ENCODE results near the gene MMP1.

The MMP1 gene

DNA sequence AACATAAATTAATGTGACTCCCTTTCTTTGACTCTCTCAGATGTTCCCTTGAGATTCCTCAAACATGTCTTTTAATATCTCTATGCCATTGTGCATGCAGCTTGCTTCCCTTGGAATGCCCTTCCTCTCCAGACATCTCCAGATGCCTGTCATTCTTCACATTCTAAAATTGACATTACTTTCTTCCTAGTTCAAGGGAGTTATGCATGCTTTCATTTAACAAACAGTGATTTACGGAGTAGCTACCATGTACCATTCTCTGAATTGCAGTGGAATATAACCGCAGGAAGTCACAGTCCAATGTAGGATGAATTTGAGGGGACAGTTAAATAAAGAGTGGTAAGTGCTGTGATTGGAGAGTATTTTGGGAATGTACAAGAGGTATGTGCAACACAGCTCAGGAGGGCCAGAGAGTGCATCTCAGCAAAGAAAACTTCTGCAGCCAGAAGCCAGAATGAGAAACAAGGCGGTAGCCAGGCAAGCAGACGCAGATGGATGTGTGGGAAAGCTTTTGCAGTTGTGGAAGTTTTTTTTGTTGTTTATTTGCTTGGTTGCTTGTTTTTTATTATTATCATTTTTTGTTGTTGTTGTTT is 36.2 kb downstream of the MMP1 start:
- in situ Hi-C loops (cut with MboI; ENCODE audit: low sequenced_read_pairs) = no loop called here

DNA sequence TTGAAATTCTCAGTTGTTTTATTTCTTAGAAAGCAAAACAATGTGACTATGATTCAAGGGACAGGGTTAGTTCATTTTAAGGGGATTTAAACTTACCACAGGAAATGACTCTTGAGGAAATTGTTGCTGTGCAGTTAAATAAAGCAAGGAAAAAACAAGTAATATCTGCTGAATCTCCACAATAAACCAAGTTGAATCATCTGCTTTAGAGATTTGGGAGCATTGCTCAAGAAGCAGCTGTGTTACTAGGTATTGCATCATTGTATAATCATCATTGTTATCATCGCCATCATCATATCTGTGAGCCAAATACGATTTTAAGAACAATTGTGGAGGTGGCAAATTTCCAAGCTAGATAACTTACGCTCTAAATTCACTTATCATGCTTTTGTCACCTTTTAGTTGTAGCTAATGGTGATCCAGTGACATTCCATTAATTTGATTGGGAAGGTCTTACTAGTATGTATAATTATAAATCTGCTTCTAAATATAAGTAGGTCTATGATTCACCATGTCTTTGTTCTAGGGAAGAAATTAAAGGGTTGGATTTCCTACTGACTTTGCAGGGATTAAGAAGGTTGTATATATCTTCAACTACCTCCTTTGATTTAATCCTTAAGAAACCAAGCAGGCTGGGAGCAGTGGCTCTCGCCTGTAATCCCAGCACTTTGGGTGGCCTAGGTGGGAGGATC is 37.5 kb downstream of the MMP1 start:
- in situ Hi-C loops (cut with MboI; ENCODE audit: low sequenced_read_pairs) = no loop called here

DNA sequence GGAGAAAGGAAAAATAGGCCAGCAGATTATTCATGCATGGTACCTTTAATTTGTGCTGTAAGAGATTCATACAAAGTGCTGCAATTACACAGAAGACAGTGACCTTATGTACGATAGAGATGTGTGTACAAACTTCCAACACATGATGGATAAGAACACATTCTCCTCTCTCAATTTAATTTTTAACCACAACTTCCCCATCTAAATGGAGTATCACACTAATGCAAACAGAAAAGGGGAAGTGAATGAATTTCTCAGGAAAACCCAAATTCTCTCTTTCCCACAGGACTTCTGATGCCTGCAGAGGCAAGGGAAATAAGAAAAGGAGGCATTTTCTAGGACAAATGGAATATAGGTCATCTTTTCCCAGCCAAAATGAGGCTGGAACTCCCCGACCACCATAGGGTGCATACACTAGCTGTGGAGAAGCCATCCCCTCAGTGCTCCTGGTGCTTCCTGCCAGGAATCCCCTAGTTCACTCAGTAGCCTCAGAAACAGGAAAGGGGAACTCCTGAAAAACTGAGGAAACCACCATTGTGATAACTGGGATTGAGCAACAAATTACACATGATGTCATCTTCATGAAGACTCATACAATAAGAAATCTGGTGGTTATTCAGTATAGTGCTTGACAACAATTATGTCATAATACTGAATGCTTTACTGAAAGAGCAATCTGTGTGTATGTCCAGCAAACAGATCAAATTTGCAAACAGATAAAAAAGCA is 40.0 kb downstream of the MMP1 start:
- in situ Hi-C loops (cut with MboI; ENCODE audit: low sequenced_read_pairs) = no loop called here

DNA sequence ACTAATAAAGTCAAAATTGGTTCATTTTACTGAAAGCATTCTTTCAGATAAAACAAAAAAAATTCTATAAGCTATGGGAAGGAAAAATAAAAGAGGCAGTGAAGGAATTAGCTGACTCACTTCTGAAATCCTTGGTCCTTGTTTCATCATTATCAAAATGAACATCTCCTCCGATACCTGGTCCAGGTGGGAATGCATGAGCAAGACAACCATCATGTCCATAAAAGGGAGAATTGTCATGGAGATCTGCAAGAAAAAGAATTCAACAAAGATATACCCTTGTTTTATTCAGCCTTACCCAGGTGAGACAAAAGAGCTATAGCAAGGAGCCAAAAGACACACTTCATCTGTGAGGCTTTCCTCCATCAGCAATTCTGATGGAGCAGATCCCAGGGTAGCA is 44.7 kb downstream of the MMP1 start:
- in situ Hi-C loops (cut with MboI; ENCODE audit: low sequenced_read_pairs) = no loop called here

DNA sequence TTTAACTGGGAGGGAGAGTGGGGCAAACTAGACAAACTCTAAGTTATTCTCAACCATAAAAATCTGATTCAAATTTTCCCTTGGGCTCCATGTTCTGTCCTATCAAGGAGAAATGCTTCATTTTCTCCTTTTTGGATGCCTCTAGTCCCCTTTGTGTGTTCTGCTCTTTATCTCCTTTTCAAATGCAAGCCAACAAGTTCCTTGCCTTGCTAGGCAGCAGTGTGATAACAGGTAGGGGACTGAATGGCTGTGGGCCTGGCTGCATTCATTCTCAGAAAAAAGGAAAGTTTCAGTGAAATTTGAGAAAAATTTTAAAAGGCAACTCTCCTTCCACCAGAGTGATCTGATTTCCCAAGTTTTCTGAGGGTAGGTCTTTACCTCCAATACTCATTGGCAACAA is 46.3 kb downstream of the MMP1 start:
- in situ Hi-C loops (cut with MboI; ENCODE audit: low sequenced_read_pairs) = no loop called here

DNA sequence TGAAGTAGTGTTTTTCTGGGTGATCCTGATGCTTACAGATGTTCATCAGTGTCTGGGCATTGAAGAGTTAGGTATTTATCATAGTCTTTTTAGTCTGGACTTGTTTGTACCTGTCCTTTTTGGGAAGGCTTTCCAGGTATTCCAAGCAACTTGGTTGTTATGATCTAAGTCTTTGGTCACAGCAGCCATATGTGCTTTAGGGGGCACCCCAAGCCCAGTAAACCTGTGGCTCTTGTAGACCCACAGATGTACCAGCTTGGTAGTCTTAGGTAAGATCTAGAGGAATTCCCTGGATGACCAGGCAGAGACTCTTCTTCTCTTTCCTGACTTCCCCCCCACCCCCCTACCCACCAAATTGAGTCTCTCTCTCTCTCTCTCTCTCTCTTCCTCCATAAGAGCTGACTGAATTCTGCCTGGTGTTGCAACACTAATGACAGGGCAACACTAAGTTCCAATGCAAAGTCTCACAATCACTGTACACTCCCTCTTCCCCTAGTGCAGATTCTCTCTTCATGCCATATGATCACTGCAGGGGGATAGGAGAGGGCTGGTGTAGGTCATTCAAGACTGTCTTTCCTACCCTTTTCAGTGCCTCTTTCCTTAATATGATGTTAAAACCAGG is 48.7 kb downstream of the MMP1 start:
- in situ Hi-C loops (cut with MboI; ENCODE audit: low sequenced_read_pairs) = loop anchor here (25.0 kb wide), 1 partner anchor 188 kb away; no protein-coding TSS in a partner anchor

DNA sequence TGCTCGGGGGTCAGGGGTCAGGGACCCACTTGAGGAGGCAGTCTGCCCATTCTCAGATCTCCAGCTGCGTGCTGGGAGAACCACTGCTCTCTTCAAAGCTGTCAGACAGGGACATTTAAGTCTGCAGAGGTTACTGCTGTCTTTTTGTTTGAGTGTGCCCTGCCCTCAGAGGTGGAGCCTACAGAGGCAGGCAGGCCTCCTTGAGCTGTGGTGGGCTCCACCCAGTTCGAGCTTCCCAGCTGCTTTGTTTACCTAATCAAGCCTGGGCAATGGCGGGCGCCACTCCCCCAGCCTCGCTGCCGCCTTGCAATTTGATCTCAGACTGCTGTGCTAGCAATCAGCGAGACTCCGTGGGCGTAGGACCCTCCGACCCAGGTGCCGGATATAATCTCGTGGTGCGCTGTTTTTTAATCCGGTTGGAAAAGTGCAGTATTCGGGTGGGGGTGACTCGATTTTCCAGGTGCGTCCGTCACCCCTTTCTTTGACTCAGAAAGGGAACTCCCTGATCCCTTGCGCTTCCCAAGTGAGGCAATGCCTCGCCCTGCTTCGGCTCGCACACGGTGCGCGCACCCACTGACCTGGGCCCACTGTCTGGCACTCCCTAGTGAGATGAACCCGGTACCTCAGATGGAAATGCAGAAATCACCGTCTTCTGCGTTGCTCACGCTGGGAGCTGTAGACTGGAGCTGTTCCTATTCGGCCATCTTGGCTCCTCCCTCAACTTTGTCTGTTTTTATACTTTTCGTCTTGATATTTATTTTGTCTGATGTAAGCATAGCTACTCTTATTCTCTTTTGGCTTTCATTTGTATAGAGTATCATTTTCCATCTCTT is 51.0 kb downstream of the MMP1 start:
- in situ Hi-C loops (cut with MboI; ENCODE audit: low sequenced_read_pairs) = loop anchor here (25.0 kb wide), 1 partner anchor 190 kb away; no protein-coding TSS in a partner anchor
